Astrocyte (in vitro differentiated cells and primary cell): ENCODE data around the gene HMOX1.

Experiments used
- EZH2 ChIP-seq: IDR thresholded peaks from 2 replicates; pipeline ENCODE4 v1.6.1; 2012; ENCODE audit warnings: mild to moderate bottlenecking, low read length, inconsistent platforms; ENCODE audit not compliant: insufficient read depth
- TF ChIP-seq, protein P1 (sequence below): IDR thresholded peaks from 2 replicates; pipeline ENCODE4 v1.5.1; 2011; ENCODE audit warnings: low read depth, mild to moderate bottlenecking, inconsistent platforms, low read length, moderate library complexity; ENCODE audit not compliant: insufficient read depth

DNA sequence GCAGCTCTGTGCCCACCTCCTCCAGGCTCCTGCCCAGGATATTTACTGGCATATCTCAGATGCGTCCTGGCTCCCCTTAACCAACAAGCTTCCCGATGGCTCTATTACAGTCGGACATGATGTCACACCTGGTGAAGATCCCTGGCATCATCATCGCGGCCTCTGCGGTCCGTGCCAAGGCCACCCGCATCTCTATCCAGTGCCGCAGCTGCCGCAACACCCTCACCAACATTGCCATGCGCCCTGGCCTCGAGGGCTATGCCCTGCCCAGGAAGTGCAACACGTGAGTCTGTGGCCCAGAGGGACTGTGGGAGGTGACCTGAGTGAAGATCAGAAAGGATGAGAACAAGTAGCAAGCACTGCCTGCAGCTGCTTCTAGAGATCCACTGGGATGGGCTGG, 25.5 kb downstream of the HMOX1 start:
- TF ChIP-seq, protein P1, sequence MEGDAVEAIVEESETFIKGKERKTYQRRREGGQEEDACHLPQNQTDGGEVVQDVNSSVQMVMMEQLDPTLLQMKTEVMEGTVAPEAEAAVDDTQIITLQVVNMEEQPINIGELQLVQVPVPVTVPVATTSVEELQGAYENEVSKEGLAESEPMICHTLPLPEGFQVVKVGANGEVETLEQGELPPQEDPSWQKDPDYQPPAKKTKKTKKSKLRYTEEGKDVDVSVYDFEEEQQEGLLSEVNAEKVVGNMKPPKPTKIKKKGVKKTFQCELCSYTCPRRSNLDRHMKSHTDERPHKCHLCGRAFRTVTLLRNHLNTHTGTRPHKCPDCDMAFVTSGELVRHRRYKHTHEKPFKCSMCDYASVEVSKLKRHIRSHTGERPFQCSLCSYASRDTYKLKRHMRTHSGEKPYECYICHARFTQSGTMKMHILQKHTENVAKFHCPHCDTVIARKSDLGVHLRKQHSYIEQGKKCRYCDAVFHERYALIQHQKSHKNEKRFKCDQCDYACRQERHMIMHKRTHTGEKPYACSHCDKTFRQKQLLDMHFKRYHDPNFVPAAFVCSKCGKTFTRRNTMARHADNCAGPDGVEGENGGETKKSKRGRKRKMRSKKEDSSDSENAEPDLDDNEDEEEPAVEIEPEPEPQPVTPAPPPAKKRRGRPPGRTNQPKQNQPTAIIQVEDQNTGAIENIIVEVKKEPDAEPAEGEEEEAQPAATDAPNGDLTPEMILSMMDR = no peak
- TF ChIP-seq EZH2 = no peak
